Upper lobe of left lung (tissue), 6 donors: ENCODE data around the gene GADD45A. TPM values are rescaled to one million over a fixed set of nuclear protein-coding genes. Genes with fewer than 3 reads are reported as not detected.

Source experiments
- ATAC-seq, 2 donors: fragments of 200-7000 bp; cut with Tn5 transposase; one replicate each; pipeline ENCODE4 v1.9.1; 2022; ENCODE audit warnings: mild to moderate bottlenecking in 2 of 2, moderate library complexity in 2 of 2; ENCODE audit not compliant: low FRiP score in 2 of 2
- DNase-seq, 2 donors: peaks; one replicate each; pipeline ENCODE4 v3.0.0-alpha.2; 2019 to 2020
- H3K27ac ChIP-seq, 4 donors: fragments of 200-600 bp; sonication (generic); one replicate each; pipeline ENCODE4 v1.5.1; 2016 to 2019
- H3K27me3 ChIP-seq, 4 donors: fragments of 200-600 bp; sonication (generic); one replicate each; pipeline ENCODE4 v1.5.1; 2017 to 2019
- H3K36me3 ChIP-seq, 4 donors: fragments of 200-600 bp; sonication (generic); one replicate each; pipeline ENCODE4 v1.5.1; 2016 to 2019
- H3K4me1 ChIP-seq, 4 donors: fragments of 200-600 bp; sonication (generic); one replicate each; pipeline ENCODE4 v1.5.1; 2018 to 2019
- H3K4me3 ChIP-seq, 4 donors: fragments of 200-600 bp; sonication (generic); one replicate each; pipeline ENCODE4 v1.5.1; 2017 to 2019; ENCODE audit warnings: mild to moderate bottlenecking in 2 of 4, moderate library complexity in 1 of 4
- H3K9me3 ChIP-seq, 4 donors: fragments of 200-600 bp; sonication (generic); one replicate each; pipeline ENCODE4 v1.5.1; 2018 to 2019
- CTCF ChIP-seq, 6 experiments: fragments of 450-650 bp in 4 of 6; fragments of 200-600 bp in 2 of 6; sonication (generic) in 2 of 6; IDR thresholded peaks; one replicate each; pipeline ENCODE4 v1.5.1; 2016 to 2019; ENCODE audit warnings: antibody characterized with exemption in 6 of 6
- EP300 ChIP-seq, 4 donors: sonication (generic); formaldehyde crosslinking; IDR thresholded peaks; one replicate each; pipeline ENCODE4 v1.5.1; 2017; ENCODE audit warnings: antibody characterized with exemption in 4 of 4, control low read depth in 2 of 4
- POLR2A ChIP-seq, 4 donors: fragments of 450-650 bp; IDR thresholded peaks; one replicate each; pipeline ENCODE4 v1.5.1; 2016 to 2017; ENCODE audit warnings: antibody characterized with exemption in 4 of 4, mild to moderate bottlenecking in 2 of 4
- POLR2AphosphoS5 ChIP-seq, 2 donors: sonication (generic); formaldehyde crosslinking; IDR thresholded peaks; one replicate each; pipeline ENCODE4 v1.5.1; 2017; ENCODE audit warnings: antibody characterized with exemption in 2 of 2
- WGBS, 2 donors: methylation state at CpG; one replicate each; pipeline ENCODE4 v1.1.5; 2017 to 2018; 5-methylcytosine and 5-hydroxymethylcytosine counted together
- total RNA-seq, 6 donors: library from RNA; depleted of rRNA in 4 of 6; stranded (reverse); fragments of >200 nt in 4 of 6; gene quantifications; one replicate each; pipeline versions ENCODE4 v1.1.0 to v1.2.1, GENCODE V29; 2016 to 2021
- donor health status: DM: no; HTN: no; CAD: no; lungs with moderate emphysema.
- donor health status: DM: no; HTN: yes; CAD: no; lungs with severe emphysema.

The GADD45A gene
- total RNA-seq, 6 donors from 2014 or later = 21.7 to 45.6 (median 28.2) TPM

DNA sequence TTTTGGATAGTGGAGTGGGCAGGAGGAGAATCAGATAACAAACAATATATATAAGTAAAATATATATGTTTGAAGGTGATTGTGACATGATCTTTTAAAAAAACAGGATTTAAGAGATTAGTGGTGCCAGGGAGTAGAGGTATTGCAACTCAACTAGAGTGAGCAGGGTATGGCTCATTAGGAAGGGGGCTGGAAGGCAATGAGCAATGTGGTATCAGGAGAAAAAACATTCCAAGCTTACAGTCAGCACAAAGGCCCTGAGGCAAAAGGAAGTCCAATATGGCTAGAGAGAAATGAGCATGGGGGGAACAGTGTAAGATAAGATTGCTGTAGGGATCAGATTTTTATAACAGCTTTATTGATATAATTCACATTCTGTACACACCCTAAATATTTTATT lies 5.3 kb upstream of the GADD45A start:
- H3K4me3 ChIP-seq = no peak overlapping the region

GRCh38 chr1:67680486-67680885 lies 4.5 kb upstream of the GADD45A start:
- ATAC-seq (no peak), DNase-seq (no peak)
- H3K9me3 ChIP-seq = no peaks in the 10 kb centered on the region
- no peak overlapping the region for H3K4me3 ChIP-seq
- no peak overlapping the region for H3K27ac ChIP-seq
- H3K36me3 ChIP-seq = no peaks in the 10 kb centered on the region
- H3K27me3 ChIP-seq = no peaks in the 10 kb centered on the region
- 97 to 100% methylated on average over 2 of the region's 2 CpGs for WGBS, 2 donors
- H3K4me1 ChIP-seq = peaks cover 5 to 18% (median 15%) of the 10 kb centered on the region in 4 donors
- TF ChIP-seq POLR2AphosphoS5 (IDR thresholded peaks at IDR 0.05) (no peak), POLR2A (IDR thresholded peaks at IDR 0.05) (no peak), CTCF (IDR thresholded peaks at IDR 0.05) (no peak), EP300 (IDR thresholded peaks at IDR 0.05) (no peak)

More for the DNA sequence above, 5.3 kb upstream of the GADD45A start:
- no peaks in the 10 kb centered on the region for H3K36me3 ChIP-seq
- DNase-seq = no peak
- H3K4me1 ChIP-seq = peaks cover 13 to 26% (median 20%) of the 10 kb centered on the region in 4 donors
- H3K9me3 ChIP-seq = no peaks in the 10 kb centered on the region
- ATAC-seq = no peak
- TF ChIP-seq CTCF (IDR thresholded peaks at IDR 0.05) = no peak
- no peak for TF ChIP-seq EP300 (IDR thresholded peaks at IDR 0.05)
- no peak for TF ChIP-seq POLR2A (IDR thresholded peaks at IDR 0.05)
- no peak for TF ChIP-seq POLR2AphosphoS5 (IDR thresholded peaks at IDR 0.05)
- H3K27me3 ChIP-seq = no peaks in the 10 kb centered on the region
- no peak overlapping the region for H3K27ac ChIP-seq

- Histone ChIP-seq H3K27ac (peak overlapping the region in 2 of 4 donors; percentile 33 to 38), H3K36me3 (peaks cover 0 to 1% (median 0%) of the 10 kb centered on the region in 4 donors), H3K27me3 (no peaks in the 10 kb centered on the region), H3K9me3 (no peaks in the 10 kb centered on the region), H3K4me3 (no peak overlapping the region), H3K4me1 (peaks cover 14 to 34% (median 26%) of the 10 kb centered on the region in 4 donors)
- no peak for DNase-seq
- 51 to 78% methylated on average over 3 of the region's 3 CpGs for WGBS, 2 donors
- no peak for ATAC-seq
- TF ChIP-seq CTCF (IDR thresholded peaks at IDR 0.05) (no peak), POLR2A (IDR thresholded peaks at IDR 0.05) (no peak), POLR2AphosphoS5 (IDR thresholded peaks at IDR 0.05) (no peak), EP300 (IDR thresholded peaks at IDR 0.05) (no peak)
These were observed 2.3 kb upstream of the GADD45A start for GRCh38 chr1:67682659-67683197.

DNA sequence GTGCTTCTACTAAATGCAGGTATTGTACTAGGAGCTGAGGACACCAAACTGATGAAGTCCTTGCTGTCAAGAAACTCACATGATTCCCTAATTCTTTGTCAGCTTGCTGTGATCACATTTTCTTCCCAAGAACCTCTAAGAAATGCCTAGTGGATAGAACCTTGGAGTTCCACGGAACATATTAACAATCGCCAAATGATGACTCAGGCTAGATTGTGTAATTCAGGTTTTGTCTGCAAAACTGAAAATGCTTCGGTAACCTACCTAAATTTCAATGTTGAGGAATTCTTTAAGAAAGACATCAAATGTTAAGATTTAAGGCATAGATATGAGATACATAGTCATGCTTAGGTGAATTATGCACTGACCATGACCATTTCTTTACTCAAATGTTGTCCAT lies 1.7 kb upstream of the GADD45A start:
- TF ChIP-seq EP300 (IDR thresholded peaks at IDR 0.05) (no peak), CTCF (IDR thresholded peaks at IDR 0.05) (no peak), POLR2AphosphoS5 (IDR thresholded peaks at IDR 0.05) (no peak), POLR2A (IDR thresholded peaks at IDR 0.05) (no peak)
- peaks cover 15 to 37% (median 26%) of the 10 kb centered on the region in 4 donors for H3K4me1 ChIP-seq
- H3K36me3 ChIP-seq = peaks cover 0 to 6% (median 0%) of the 10 kb centered on the region in 4 donors
- H3K27me3 ChIP-seq = no peaks in the 10 kb centered on the region
- no peak overlapping the region for H3K4me3 ChIP-seq
- H3K27ac ChIP-seq = peak overlapping the region in 1 of 4 donors; percentile 38
- DNase-seq (no peak), ATAC-seq (no peak)
- 45 to 49% methylated on average over 3 of the region's 3 CpGs for WGBS, 2 donors
- H3K9me3 ChIP-seq = no peaks in the 10 kb centered on the region
